DND-41 (cell line): ENCODE data around the gene PRR16.

ENCODE experiments used
- ATAC-seq: fragments of 200-7000 bp; cut with Tn5 transposase; 3 replicates; pipeline ENCODE4 v1.9.1; 2021; ENCODE audit warnings: low read depth; ENCODE audit not compliant: insufficient read depth
- DNase-seq: peaks from one replicate; pipeline ENCODE4 v3.0.0-alpha.2; 2020
- H2AFZ ChIP-seq: 2 replicates; pipeline ENCODE4 v1.6.0; 2012; ENCODE audit warnings: low read depth, low read length
- H3K27ac ChIP-seq: 2 replicates; pipeline ENCODE4 v1.5.1; 2012; ENCODE audit warnings: low read length, inconsistent platforms
- H3K27me3 ChIP-seq: fragments of 200-600 bp; sonication (generic); 2 replicates; pipeline ENCODE4 v1.6.0; 2012; ENCODE audit warnings: low read length, mild to moderate bottlenecking, inconsistent platforms; ENCODE audit not compliant: insufficient read depth, poor library complexity
- H3K36me3 ChIP-seq: 2 replicates; pipeline ENCODE4 v1.5.1; 2012; ENCODE audit warnings: low read length, inconsistent platforms; ENCODE audit not compliant: insufficient read depth
- H3K4me1 ChIP-seq: 2 replicates; pipeline ENCODE4 v1.5.1; 2012; ENCODE audit warnings: mild to moderate bottlenecking, low read length; ENCODE audit not compliant: insufficient read depth
- H3K4me2 ChIP-seq: 2 replicates; pipeline ENCODE4 v1.6.0; 2012; ENCODE audit warnings: mild to moderate bottlenecking, moderate library complexity, low read length, inconsistent platforms; ENCODE audit not compliant: insufficient read depth
- H3K4me3 ChIP-seq, 2 experiments: fragments of 200-600 bp in 1 of 2; shearing (Covaris generic) in 1 of 2; 2 replicates each; pipeline ENCODE4 v1.5.1; 2012 to 2016; ENCODE audit warnings: inconsistent platforms in 2 of 2, low read length in 2 of 2, mild to moderate bottlenecking in 2 of 2, low read depth in 1 of 2, moderate library complexity in 1 of 2
- H3K79me2 ChIP-seq: 2 replicates; pipeline ENCODE4 v1.6.0; 2012; ENCODE audit warnings: low read length, inconsistent platforms; ENCODE audit not compliant: insufficient read depth
- H3K9ac ChIP-seq: 2 replicates; pipeline ENCODE4 v1.6.0; 2012; ENCODE audit warnings: low read depth, mild to moderate bottlenecking, inconsistent platforms, low read length, moderate library complexity
- H3K9me3 ChIP-seq: 2 replicates; pipeline ENCODE4 v1.5.1; 2012; ENCODE audit warnings: low read length, moderate library complexity, mild to moderate bottlenecking, inconsistent platforms; ENCODE audit not compliant: insufficient read depth, severe bottlenecking
- H4K20me1 ChIP-seq: 2 replicates; pipeline ENCODE4 v1.6.0; 2012; ENCODE audit warnings: low read length; ENCODE audit not compliant: insufficient read depth
- EZH2 ChIP-seq: IDR thresholded peaks from 3 replicates; pipeline ENCODE4 v1.6.1; 2012; ENCODE audit warnings: borderline replicate concordance, low read depth, mild to moderate bottlenecking, moderate library complexity, low read length, inconsistent platforms; ENCODE audit not compliant: severe bottlenecking
- TF ChIP-seq, protein P1 (sequence below): IDR thresholded peaks from 2 replicates; pipeline ENCODE4 v1.5.1; 2012; ENCODE audit warnings: borderline replicate concordance, low read length, moderate library complexity, mild to moderate bottlenecking; ENCODE audit not compliant: poor library complexity, severe bottlenecking; ENCODE audit errors: extremely low read depth

Gene PRR16

DNA sequence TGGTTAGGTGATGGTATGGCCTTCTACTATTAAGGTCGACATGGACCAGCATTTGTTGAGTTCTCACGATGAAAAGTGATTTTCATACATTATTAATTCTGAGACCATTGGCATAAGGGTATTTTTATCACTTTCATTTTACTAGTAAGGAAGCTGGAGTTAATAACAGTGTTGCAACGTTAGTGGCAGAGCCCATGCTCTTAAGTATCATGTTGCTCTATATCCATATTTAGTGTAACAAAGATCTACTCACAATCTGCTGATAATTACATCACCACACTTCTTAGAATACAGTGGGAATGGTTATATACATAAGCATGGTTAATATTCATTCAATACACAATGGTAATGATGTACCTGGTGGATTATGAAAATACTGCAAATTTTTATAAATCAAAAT is 81.9 kb downstream of the PRR16 start:
- Histone ChIP-seq H4K20me1 (no peaks in the 10 kb centered on the region), H3K36me3 (no peaks in the 10 kb centered on the region), H3K4me3 (no peak overlapping the region), H3K9ac (no peak overlapping the region), H3K4me2 (no peak overlapping the region), H3K27me3 (no peaks in the 10 kb centered on the region), H3K27ac (no peak overlapping the region), H3K4me1 (no peaks in the 10 kb centered on the region), H2AFZ (no peak overlapping the region), H3K9me3 (no peaks in the 10 kb centered on the region), H3K79me2 (no peaks in the 10 kb centered on the region)
- DNase-seq (no peak), ATAC-seq (no peak)
- no peak for TF ChIP-seq EZH2
- TF ChIP-seq, protein P1, sequence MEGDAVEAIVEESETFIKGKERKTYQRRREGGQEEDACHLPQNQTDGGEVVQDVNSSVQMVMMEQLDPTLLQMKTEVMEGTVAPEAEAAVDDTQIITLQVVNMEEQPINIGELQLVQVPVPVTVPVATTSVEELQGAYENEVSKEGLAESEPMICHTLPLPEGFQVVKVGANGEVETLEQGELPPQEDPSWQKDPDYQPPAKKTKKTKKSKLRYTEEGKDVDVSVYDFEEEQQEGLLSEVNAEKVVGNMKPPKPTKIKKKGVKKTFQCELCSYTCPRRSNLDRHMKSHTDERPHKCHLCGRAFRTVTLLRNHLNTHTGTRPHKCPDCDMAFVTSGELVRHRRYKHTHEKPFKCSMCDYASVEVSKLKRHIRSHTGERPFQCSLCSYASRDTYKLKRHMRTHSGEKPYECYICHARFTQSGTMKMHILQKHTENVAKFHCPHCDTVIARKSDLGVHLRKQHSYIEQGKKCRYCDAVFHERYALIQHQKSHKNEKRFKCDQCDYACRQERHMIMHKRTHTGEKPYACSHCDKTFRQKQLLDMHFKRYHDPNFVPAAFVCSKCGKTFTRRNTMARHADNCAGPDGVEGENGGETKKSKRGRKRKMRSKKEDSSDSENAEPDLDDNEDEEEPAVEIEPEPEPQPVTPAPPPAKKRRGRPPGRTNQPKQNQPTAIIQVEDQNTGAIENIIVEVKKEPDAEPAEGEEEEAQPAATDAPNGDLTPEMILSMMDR = no peak

DNA sequence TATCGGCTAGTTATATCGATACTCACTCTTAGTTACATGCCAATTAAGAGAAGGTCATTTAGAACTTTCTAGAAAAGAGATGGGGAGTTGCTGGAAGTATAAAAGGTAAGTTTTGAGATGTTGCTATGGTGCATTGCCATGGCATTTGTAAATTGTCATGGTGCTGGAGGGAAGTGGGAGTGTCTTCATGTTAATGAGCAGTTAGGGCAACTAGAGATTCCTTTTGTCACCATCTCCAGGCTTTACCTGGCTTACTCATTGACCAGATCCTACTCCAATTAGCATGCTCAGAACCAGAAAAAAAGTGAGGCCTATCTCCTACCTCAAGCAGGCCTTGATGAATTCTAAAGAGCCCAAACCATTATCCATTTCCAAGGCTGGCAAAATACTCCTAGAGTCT is 82.8 kb downstream of the PRR16 start:
- no peak for ATAC-seq
- no peaks in the 10 kb centered on the region for H3K27me3 ChIP-seq

DNA sequence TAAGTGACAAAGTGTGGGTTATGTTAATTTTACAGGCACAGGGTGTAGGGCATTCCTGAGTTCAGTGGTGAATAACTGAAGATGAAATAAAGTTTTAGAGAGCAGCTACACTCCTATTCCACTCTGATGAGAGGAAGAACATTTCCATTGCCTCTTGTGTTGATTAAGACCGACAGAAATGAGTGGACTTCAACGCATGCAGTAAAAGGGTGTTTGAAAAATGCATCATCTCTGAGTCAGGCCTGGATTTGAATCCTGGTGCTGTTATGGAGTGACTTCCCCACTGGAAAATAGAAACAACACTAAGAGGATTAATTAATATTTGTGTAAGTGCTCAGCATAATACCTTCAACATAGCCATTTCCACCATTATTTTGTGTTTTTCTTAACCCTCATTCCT is 86.3 kb downstream of the PRR16 start:
- no peak overlapping the region for H2AFZ ChIP-seq
- H3K4me3 ChIP-seq = no peak overlapping the region
- H3K36me3 ChIP-seq = no peaks in the 10 kb centered on the region
- H3K27ac ChIP-seq = no peak overlapping the region
- DNase-seq (no peak), ATAC-seq (no peak)
- no peaks in the 10 kb centered on the region for H3K4me1 ChIP-seq
- H3K9me3 ChIP-seq = no peaks in the 10 kb centered on the region
- no peaks in the 10 kb centered on the region for H3K79me2 ChIP-seq
- TF ChIP-seq EZH2 = no peak
- TF ChIP-seq, protein P1 = no peak
- no peak overlapping the region for H3K9ac ChIP-seq
- H3K27me3 ChIP-seq = no peaks in the 10 kb centered on the region
- H3K4me2 ChIP-seq = no peak overlapping the region
- H4K20me1 ChIP-seq = no peaks in the 10 kb centered on the region

More for the DNA sequence above, 82.8 kb downstream of the PRR16 start:
- no peaks in the 10 kb centered on the region for H4K20me1 ChIP-seq
- H3K4me2 ChIP-seq = no peak overlapping the region
- H3K27ac ChIP-seq = no peak overlapping the region
- no peaks in the 10 kb centered on the region for H3K36me3 ChIP-seq
- no peak for DNase-seq
- no peaks in the 10 kb centered on the region for H3K4me1 ChIP-seq
- H3K9me3 ChIP-seq = no peaks in the 10 kb centered on the region
- H3K9ac ChIP-seq = no peak overlapping the region
- H2AFZ ChIP-seq = peak overlapping the region; percentile 48; the same call in 1 of the 2 replicates
- H3K4me3 ChIP-seq = no peak overlapping the region
- TF ChIP-seq EZH2 = no peak
- TF ChIP-seq, protein P1 = no peak
- no peaks in the 10 kb centered on the region for H3K79me2 ChIP-seq

DNA sequence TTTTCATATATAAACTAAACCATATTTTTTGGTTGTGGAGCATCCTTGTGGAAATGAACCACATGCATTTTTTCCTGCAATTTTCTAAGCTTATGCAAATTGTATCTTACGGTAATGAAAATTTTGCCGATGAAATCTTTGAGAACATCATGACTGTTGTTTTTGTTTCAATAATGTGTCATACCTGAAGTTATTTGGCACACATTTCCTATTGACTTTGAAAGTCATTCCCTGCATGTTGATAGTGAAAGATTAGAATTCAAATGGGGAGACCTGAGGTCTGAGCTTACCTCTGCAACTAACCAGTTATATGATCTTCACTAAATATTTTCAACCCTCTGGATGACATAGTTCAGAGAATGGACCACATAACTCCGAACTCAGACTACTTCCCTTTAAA is 88.5 kb downstream of the PRR16 start:
- DNase-seq (no peak), ATAC-seq (no peak)
- no peaks in the 10 kb centered on the region for H3K27me3 ChIP-seq
- H3K27ac ChIP-seq = no peak overlapping the region
- no peak overlapping the region for H3K9ac ChIP-seq
- no peak for TF ChIP-seq EZH2
- TF ChIP-seq, protein P1 = no peak
- no peak overlapping the region for H3K4me2 ChIP-seq
- no peak overlapping the region for H3K4me3 ChIP-seq
- H3K4me1 ChIP-seq = no peaks in the 10 kb centered on the region
- H3K36me3 ChIP-seq = no peaks in the 10 kb centered on the region
- no peaks in the 10 kb centered on the region for H4K20me1 ChIP-seq
- H2AFZ ChIP-seq = no peak overlapping the region
- no peaks in the 10 kb centered on the region for H3K79me2 ChIP-seq
- no peaks in the 10 kb centered on the region for H3K9me3 ChIP-seq
